Measurements from ENCODE around the gene LAG3. TPM values are rescaled to one million over a fixed set of nuclear protein-coding genes. Genes with fewer than 3 reads are reported as not detected.

LAG3 gene
- total and polyA plus RNA-seq, 2 experiments from 2014 or later, result 3.7 to 4.7 TPM

DNA sequence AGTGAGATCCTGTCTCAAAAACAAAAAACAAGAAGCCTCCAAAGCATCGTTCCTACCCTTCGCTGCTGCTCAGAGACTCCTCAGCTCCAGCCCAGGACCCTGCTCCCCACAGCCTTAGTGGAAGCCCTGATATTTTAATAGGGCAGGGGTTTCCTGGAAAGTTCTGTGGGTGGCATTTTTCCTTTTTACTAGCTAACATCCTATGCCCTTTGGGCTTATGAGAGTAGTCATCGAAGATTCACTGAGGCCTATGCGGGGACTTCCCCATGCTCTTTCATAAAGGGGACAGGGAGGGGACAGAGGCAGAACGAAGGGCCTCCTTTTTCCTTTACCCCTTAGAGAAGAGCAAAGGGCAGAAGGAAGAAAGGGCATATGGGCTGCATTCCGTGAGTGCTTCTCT, 8.3 kb downstream of the LAG3 start (continued):
- TF ChIP-seq, protein P1, sequence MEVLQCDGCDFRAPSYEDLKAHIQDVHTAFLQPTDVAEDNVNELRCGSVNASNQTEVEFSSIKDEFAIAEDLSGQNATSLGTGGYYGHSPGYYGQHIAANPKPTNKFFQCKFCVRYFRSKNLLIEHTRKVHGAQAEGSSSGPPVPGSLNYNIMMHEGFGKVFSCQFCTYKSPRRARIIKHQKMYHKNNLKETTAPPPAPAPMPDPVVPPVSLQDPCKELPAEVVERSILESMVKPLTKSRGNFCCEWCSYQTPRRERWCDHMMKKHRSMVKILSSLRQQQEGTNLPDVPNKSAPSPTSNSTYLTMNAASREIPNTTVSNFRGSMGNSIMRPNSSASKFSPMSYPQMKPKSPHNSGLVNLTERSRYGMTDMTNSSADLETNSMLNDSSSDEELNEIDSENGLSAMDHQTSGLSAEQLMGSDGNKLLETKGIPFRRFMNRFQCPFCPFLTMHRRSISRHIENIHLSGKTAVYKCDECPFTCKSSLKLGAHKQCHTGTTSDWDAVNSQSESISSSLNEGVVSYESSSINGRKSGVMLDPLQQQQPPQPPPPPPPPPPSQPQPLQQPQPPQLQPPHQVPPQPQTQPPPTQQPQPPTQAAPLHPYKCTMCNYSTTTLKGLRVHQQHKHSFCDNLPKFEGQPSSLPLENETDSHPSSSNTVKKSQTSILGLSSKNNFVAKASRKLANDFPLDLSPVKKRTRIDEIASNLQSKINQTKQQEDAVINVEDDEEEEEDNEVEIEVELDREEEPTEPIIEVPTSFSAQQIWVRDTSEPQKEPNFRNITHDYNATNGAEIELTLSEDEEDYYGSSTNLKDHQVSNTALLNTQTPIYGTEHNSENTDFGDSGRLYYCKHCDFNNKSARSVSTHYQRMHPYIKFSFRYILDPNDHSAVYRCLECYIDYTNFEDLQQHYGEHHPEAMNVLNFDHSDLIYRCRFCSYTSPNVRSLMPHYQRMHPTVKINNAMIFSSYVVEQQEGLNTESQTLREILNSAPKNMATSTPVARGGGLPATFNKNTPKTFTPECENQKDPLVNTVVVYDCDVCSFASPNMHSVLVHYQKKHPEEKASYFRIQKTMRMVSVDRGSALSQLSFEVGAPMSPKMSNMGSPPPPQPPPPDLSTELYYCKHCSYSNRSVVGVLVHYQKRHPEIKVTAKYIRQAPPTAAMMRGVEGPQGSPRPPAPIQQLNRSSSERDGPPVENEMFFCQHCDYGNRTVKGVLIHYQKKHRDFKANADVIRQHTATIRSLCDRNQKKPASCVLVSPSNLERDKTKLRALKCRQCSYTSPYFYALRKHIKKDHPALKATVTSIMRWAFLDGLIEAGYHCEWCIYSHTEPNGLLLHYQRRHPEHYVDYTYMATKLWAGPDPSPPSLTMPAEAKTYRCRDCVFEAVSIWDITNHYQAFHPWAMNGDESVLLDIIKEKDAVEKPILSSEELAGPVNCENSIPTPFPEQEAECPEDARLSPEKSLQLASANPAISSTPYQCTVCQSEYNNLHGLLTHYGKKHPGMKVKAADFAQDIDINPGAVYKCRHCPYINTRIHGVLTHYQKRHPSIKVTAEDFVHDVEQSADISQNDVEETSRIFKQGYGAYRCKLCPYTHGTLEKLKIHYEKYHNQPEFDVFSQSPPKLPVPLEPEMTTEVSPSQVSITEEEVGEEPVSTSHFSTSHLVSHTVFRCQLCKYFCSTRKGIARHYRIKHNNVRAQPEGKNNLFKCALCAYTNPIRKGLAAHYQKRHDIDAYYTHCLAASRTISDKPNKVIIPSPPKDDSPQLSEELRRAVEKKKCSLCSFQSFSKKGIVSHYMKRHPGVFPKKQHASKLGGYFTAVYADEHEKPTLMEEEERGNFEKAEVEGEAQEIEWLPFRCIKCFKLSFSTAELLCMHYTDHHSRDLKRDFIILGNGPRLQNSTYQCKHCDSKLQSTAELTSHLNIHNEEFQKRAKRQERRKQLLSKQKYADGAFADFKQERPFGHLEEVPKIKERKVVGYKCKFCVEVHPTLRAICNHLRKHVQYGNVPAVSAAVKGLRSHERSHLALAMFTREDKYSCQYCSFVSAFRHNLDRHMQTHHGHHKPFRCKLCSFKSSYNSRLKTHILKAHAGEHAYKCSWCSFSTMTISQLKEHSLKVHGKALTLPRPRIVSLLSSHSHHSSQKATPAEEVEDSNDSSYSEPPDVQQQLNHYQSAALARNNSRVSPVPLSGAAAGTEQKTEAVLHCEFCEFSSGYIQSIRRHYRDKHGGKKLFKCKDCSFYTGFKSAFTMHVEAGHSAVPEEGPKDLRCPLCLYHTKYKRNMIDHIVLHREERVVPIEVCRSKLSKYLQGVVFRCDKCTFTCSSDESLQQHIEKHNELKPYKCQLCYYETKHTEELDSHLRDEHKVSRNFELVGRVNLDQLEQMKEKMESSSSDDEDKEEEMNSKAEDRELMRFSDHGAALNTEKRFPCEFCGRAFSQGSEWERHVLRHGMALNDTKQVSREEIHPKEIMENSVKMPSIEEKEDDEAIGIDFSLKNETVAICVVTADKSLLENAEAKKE (CRISPR knock-in tag; IDR thresholded peaks at IDR 0.05), result no peak
- TF ChIP-seq STAT1 (IDR thresholded peaks at IDR 0.05; ENCODE audit: unreplicated experiment), result no peak

DNA sequence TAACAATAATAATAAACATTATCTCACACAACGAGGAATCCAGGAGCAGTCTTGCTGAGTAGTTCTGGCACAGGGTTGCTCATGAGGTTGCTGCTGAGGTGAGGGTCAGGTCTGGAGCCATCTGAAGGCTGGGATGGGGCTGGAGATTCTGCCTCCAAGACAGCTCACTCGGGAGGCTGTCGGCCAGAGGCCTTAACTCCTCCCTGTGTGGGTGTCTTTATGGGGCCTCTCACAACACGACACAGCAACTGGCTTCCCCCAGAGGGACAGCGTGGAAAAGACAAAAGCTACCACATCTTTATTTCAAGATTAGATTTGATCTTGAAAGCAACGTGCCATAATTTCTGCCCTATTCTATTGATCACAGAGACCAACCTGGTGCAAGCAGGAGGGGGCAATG, 9.8 kb downstream of the LAG3 start:
- DNase-seq (ENCODE audit: low spot score) (no peak), ATAC-seq (no peak)
- H3K79me2 ChIP-seq (replicated peaks; ENCODE audit: insufficient read depth), result no peaks in the 10 kb centered on the region
- Mint-ChIP-seq H3K9me3 (no peaks in the 10 kb centered on the region), H3K27ac (no peak overlapping the region), H3K4me3 (no peak overlapping the region), H3K36me3 (ENCODE audit: low read depth) (no peaks in the 10 kb centered on the region), H3K4me1 (peaks cover 36% of the 10 kb centered on the region), H3K27me3 (ENCODE audit: insufficient read depth, low read depth, poor library complexity) (peaks cover 27% of the 10 kb centered on the region)
- H3K9me2 ChIP-seq (ENCODE audit: insufficient read depth), result no peaks in the 10 kb centered on the region
- H3F3A ChIP-seq (replicated peaks; ENCODE audit: low read depth), result peaks cover 5% of the 10 kb centered on the region; the same call in 1 of the 2 replicates
- no peak overlapping the region for H3K27ac ChIP-seq (ENCODE audit: low read depth)
- H3K4me1 ChIP-seq (ENCODE audit: insufficient read depth), result peaks cover 14% of the 10 kb centered on the region
- no peaks in the 10 kb centered on the region for H4K20me1 ChIP-seq (replicated peaks; ENCODE audit: insufficient read depth)
- H2AFZ ChIP-seq, result no peak overlapping the region
- H3K27me3 ChIP-seq (ENCODE audit: insufficient read depth), result peaks cover 16% of the 10 kb centered on the region
- H3K36me3 ChIP-seq (ENCODE audit: insufficient read depth), result no peaks in the 10 kb centered on the region
- H3K4me3 ChIP-seq, result no peak overlapping the region
- no peak overlapping the region for H3K4me2 ChIP-seq
- TF ChIP-seq CTCF (conservative IDR thresholded peaks at IDR 0.05; ENCODE audit: low read depth in 2 of 2) (no peak), STAT1 (IDR thresholded peaks at IDR 0.05; ENCODE audit: unreplicated experiment) (no peak)
- TF ChIP-seq, protein P1 (CRISPR knock-in tag; IDR thresholded peaks at IDR 0.05), result no peak
